Spleen (tissue), 7 donors: ENCODE results near the gene ERMP1.

Experiments used
- CTCF ChIP-seq, 11 experiments: fragments of 200-600 bp in 7 of 11; fragments of 450-650 bp in 4 of 11; sonication (generic) in 4 of 11; IDR thresholded peaks in 8 of 11; conservative IDR thresholded peaks in 3 of 11; 1 replicate in 7 of 11; 2 replicates in 4 of 11; pipeline versions ENCODE4 v1.4.0 to v1.8.0; 2016 to 2021; ENCODE audit warnings: antibody characterized with exemption in 11 of 11, inconsistent platforms in 4 of 11, mild to moderate bottlenecking in 1 of 11
- POLR2A ChIP-seq, 3 donors: fragments of 450-650 bp; IDR thresholded peaks; one replicate each; pipeline ENCODE4 v1.5.1; 2017; ENCODE audit warnings: antibody characterized with exemption in 3 of 3, mild to moderate bottlenecking in 1 of 3
- donor health status: DM: no; HTN: no; CAD: no; lungs with moderate emphysema.
- donor health status: DM: no; HTN: no; CAD: no.
- donor health status: DM: no; HTN: no; CAD: no.

- no peak for TF ChIP-seq CTCF (IDR thresholded peaks at IDR 0.05 in 8 of 11, conservative IDR thresholded peaks at IDR 0.05 in 3 of 11)
- no peak for TF ChIP-seq POLR2A (IDR thresholded peaks at IDR 0.05)
These were observed 48.2 kb downstream of the ERMP1 start for GRCh38 chr9:5784526-5785315.
